GM19438 (cell line): Measurements from ENCODE around the gene HIVEP1.

Experiments used
- ATAC-seq: cut with Tn5 transposase; IDR thresholded peaks from one replicate; pipeline ENCODE4 v1.9.1; 2021; ENCODE audit warnings: low read depth; ENCODE audit not compliant: unreplicated experiment

HIVEP1 gene

GRCh38 chr6:11989386-11989785 lies 22.7 kb upstream of the HIVEP1 start:
- no peak for ATAC-seq

GRCh38 chr6:11992086-11992485 lies 20.0 kb upstream of the HIVEP1 start:
- no peak for ATAC-seq

- ATAC-seq = no peak
Observed at GRCh38 chr6:11994875-11995461, 17.1 kb upstream of the HIVEP1 start.

GRCh38 chr6:11996751-11997150 lies 15.4 kb upstream of the HIVEP1 start:
- ATAC-seq = no peak

- no peak for ATAC-seq
Observed at GRCh38 chr6:11999246-11999645, 12.9 kb upstream of the HIVEP1 start.

GRCh38 chr6:12000174-12000573 lies 11.9 kb upstream of the HIVEP1 start:
- no peak for ATAC-seq

GRCh38 chr6:12001004-12001705 lies 11.0 kb upstream of the HIVEP1 start:
- no peak for ATAC-seq

GRCh38 chr6:12001706-12002435 lies 10.2 kb upstream of the HIVEP1 start:
- ATAC-seq = no peak

GRCh38 chr6:12007473-12007872 lies 4.6 kb upstream of the HIVEP1 start:
- ATAC-seq = no peak

- ATAC-seq = no peak
Observed at GRCh38 chr6:12007887-12008286, 4.2 kb upstream of the HIVEP1 start.

- peak; percentile 37 for ATAC-seq
Observed at GRCh38 chr6:12008366-12009179, 3.5 kb upstream of the HIVEP1 start.

GRCh38 chr6:12009180-12009685 lies 2.9 kb upstream of the HIVEP1 start:
- ATAC-seq = no peak

GRCh38 chr6:12009876-12010634 lies 2.1 kb upstream of the HIVEP1 start:
- no peak for ATAC-seq

- peak; percentile 23 for ATAC-seq
Observed at GRCh38 chr6:12010635-12011275, 1.4 kb upstream of the HIVEP1 start.

GRCh38 chr6:12011276-12012037 lies 655 bp upstream of the HIVEP1 start:
- ATAC-seq = peak; percentile 54

GRCh38 chr6:12012558-12013306 lies 620 bp downstream of the HIVEP1 start:
- no peak for ATAC-seq

- ATAC-seq = no peak
Observed at GRCh38 chr6:12013307-12013719, 1.2 kb downstream of the HIVEP1 start.
